GM12872 (cell line): ENCODE results near the gene CST9.

Experiments
- CTCF ChIP-seq: IDR thresholded peaks from 3 replicates; pipeline ENCODE4 v1.5.1; 2011; ENCODE audit warnings: low read depth, mild to moderate bottlenecking, low read length, moderate library complexity; ENCODE audit not compliant: insufficient read depth

The CST9 gene

GRCh38 chr20:23641936-23642751 lies 36.4 kb upstream of the CST9 start:
- no peak for TF ChIP-seq CTCF

DNA sequence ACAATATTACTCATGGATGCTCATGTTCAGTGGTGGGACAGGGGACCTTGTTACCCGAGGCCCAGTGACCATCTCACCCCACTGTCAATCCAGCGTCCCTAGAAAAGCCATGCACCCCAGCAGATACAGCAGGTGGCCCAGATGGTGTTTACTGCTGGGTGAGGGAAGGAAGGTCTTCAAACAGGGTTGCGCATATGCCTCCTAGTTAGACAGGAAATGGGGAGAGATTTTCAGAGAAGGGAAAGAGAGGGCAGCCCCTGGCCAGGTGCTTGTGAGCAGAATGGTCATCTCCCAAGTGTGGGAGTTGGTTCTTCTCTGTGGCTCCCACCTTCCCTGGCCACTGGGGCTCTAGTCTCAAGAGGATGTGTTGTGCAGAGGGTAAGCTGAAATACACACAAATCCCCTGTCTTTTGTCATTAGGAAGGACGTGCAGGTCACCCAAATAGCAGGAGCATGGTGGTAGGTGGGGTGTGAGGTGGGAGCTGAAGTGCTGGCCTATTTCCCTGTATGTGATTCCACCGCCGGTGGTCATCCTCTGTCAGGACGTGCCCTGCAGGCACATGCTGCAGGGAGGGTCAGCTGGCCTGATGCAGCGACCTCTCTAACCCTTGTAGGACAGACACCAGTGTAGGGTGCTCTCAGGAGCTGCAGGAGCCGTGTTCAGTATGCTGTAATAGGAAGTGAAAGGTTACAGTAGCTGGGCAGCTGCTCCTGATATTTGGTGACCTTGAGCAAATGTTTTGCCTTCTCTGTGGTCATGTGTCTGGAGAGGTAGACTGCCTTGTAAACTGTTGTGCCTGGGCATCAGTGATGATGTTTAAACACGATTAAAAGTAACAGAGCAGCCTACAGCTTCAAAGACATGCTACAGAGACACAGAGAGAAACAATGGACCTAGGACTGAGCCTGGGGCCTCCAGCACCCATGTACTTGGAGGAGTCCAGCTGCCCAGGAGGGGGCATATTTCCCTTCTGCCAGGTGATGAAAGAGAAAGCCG lies 35.3 kb upstream of the CST9 start:
- no peak for TF ChIP-seq CTCF

- no peak for TF ChIP-seq CTCF
Measured at GRCh38 chr20:23640018-23640601, 34.4 kb upstream of the CST9 start.

DNA sequence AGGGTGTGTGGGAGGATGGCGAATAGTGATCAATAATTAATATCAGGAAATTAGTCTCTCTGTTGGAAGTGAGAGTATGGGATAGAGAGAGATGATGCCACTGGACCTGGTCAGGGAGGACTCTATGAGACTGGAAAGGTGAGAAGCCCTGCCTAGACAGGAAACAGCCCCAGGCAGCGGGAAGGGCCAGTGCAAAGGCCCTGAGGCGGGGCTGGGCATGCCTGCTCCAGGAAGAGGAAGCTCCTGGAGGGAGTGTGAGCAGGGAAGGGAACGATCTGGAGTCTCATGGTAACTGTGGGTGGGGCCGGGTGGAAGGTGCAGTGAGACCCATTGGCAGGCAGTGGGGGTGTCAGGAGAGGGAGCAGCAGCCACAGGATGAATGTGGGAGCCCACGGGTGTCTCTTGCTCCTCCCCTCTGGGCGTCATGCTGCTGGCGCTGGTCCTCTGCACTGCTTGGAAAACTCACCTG lies 33.8 kb upstream of the CST9 start:
- no peak for TF ChIP-seq CTCF

- no peak for TF ChIP-seq CTCF
Measured at GRCh38 chr20:23638309-23638708, 32.6 kb upstream of the CST9 start.

- TF ChIP-seq CTCF, result no peak
Measured at GRCh38 chr20:23637282-23638221, 31.8 kb upstream of the CST9 start, which contains the start of gene CST3. Gene CST3 (minus strand): TSS chr20:23637955. CDS start chr20:23637862, 93 bp downstream.
